CD4-positive, CD25-positive, alpha-beta regulatory T cell (primary cell): ENCODE results near the gene RPS15. TPM values are rescaled to one million over a fixed set of nuclear protein-coding genes. Genes with fewer than 3 reads are reported as not detected.

ENCODE experiments used
- ATAC-seq, 2 donors: fragments of 150-1000 bp; cut with Tn5 transposase; one replicate each; pipeline ENCODE4 v1.10.0; 2021; ENCODE audit warnings: low read depth in 2 of 2, moderate number of reproducible peaks in 2 of 2, moderate library complexity in 1 of 2
- DNase-seq, 3 donors: peaks; one replicate each; pipeline versions ENCODE4 v3.0.0 to v3.0.0-alpha.2; 2012 to 2022; ENCODE audit warnings: mixed read lengths in 1 of 3
- H3K27ac ChIP-seq: one replicate; pipeline ENCODE4 v1.7.0; 2013; ENCODE audit warnings: mild to moderate bottlenecking, low read length; ENCODE audit not compliant: insufficient read depth, poor library complexity, severe bottlenecking
- H3K27me3 ChIP-seq: one replicate; pipeline ENCODE4 v1.7.0; 2013; ENCODE audit warnings: low read length; ENCODE audit not compliant: control insufficient read depth, insufficient read depth
- H3K36me3 ChIP-seq: one replicate; pipeline ENCODE4 v1.7.0; 2013; ENCODE audit warnings: mild to moderate bottlenecking, low read length, moderate library complexity; ENCODE audit not compliant: control insufficient read depth, insufficient read depth
- H3K4me1 ChIP-seq: 2 replicates; pipeline ENCODE4 v1.7.0; 2013; ENCODE audit warnings: mild to moderate bottlenecking, low read length; ENCODE audit not compliant: insufficient read depth, control insufficient read depth, poor library complexity, severe bottlenecking
- H3K4me3 ChIP-seq: one replicate; pipeline ENCODE4 v1.7.0; 2013; ENCODE audit warnings: low read depth, mild to moderate bottlenecking, low read length, moderate library complexity
- H3K9me3 ChIP-seq, 2 experiments: 1 replicate in 1 of 2; 2 replicates in 1 of 2; pipeline ENCODE4 v1.7.0; 2013; ENCODE audit warnings: low read length in 2 of 2, mild to moderate bottlenecking in 1 of 2, moderate library complexity in 1 of 2; ENCODE audit not compliant: control insufficient read depth in 2 of 2
- H3K27ac Mint-ChIP-seq, 3 donors: one replicate each; pipeline ENCODE4 v1.8.0; 2020 to 2022; ENCODE audit warnings: mild to moderate bottlenecking in 3 of 3, mixed read lengths in 3 of 3, moderate library complexity in 2 of 3
- H3K27me3 Mint-ChIP-seq: one replicate; pipeline ENCODE4 v1.8.0; 2022; ENCODE audit warnings: mild to moderate bottlenecking, mixed read lengths
- H3K36me3 Mint-ChIP-seq: one replicate; pipeline ENCODE4 v1.8.0; 2020; ENCODE audit warnings: mixed read lengths
- H3K4me1 Mint-ChIP-seq, 4 donors: one replicate each; pipeline ENCODE4 v1.8.0; 2020 to 2022; ENCODE audit warnings: mixed read lengths in 4 of 4, mild to moderate bottlenecking in 1 of 4
- H3K4me3 Mint-ChIP-seq, 4 donors: one replicate each; pipeline ENCODE4 v1.8.0; 2020 to 2022; ENCODE audit warnings: mild to moderate bottlenecking in 4 of 4, mixed read lengths in 4 of 4, moderate library complexity in 3 of 4
- H3K9me3 Mint-ChIP-seq, 7 donors: one replicate each; pipeline ENCODE4 v1.8.0; 2020 to 2022; ENCODE audit warnings: mixed read lengths in 7 of 7, mild to moderate bottlenecking in 3 of 7, moderate library complexity in 2 of 7
- polyA plus RNA-seq, 4 donors: library from polyadenylated mRNA; unstranded; fragments of 300-500 nt; fragmentation: Illumina TruSeq; gene quantifications; one replicate each; pipeline ENCODE4 v1.2.3, GENCODE V29; 2021
- total RNA-seq: library from RNA; stranded (reverse); gene quantifications from one replicate; pipeline ENCODE4 v1.2.3, GENCODE V29; 2022

Gene RPS15
- total and polyA plus RNA-seq, 5 donors from 2014 or later, result 1,352 to 3,453 (median 2,915) TPM

GRCh38 chr19:1399745-1400144, 38.5 kb upstream of the RPS15 start:
- ATAC-seq, result no peak
- H3K27ac ChIP-seq, result no peak overlapping the region
- H3K4me1 Mint-ChIP-seq, result peaks cover 0 to 18% (median under 1%) of the 10 kb centered on the region in 4 donors
- H3K27ac Mint-ChIP-seq, result no peak overlapping the region
- H3K27me3 ChIP-seq, result no peaks in the 10 kb centered on the region
- no peak overlapping the region for H3K4me3 Mint-ChIP-seq
- peaks cover 7% of the 10 kb centered on the region for H3K27me3 Mint-ChIP-seq
- no peaks in the 10 kb centered on the region for H3K36me3 Mint-ChIP-seq
- H3K9me3 Mint-ChIP-seq, result peaks cover 0 to 1% (median 0%) of the 10 kb centered on the region in 7 donors
- no peaks in the 10 kb centered on the region for H3K9me3 ChIP-seq
- DNase-seq, result no peak
- no peaks in the 10 kb centered on the region for H3K36me3 ChIP-seq
- peaks cover 22% of the 10 kb centered on the region for H3K4me1 ChIP-seq
- H3K4me3 ChIP-seq, result no peak overlapping the region

- DNase-seq (no peak), ATAC-seq (no peak)
- Histone ChIP-seq H3K27me3 (no peaks in the 10 kb centered on the region), H3K27ac (no peak overlapping the region), H3K4me3 (no peak overlapping the region), H3K9me3 (no peaks in the 10 kb centered on the region), H3K36me3 (no peaks in the 10 kb centered on the region), H3K4me1 (peaks cover 22% of the 10 kb centered on the region)
- Mint-ChIP-seq H3K9me3 (peaks cover 0 to 1% (median 0%) of the 10 kb centered on the region in 7 donors), H3K27me3 (peaks cover 7% of the 10 kb centered on the region), H3K4me3 (peak overlapping the region; percentile 25 to 83 (median 70)), H3K4me1 (peaks cover 0 to 18% (median under 1%) of the 10 kb centered on the region in 4 donors), H3K27ac (no peak overlapping the region), H3K36me3 (no peaks in the 10 kb centered on the region)
Measured at GRCh38 chr19:1400281-1401137, 37.7 kb upstream of the RPS15 start.

- peak; percentile 70 to 75 for ATAC-seq
- Histone ChIP-seq H3K36me3 (no peaks in the 10 kb centered on the region), H3K9me3 (no peaks in the 10 kb centered on the region), H3K4me1 (peaks cover 23% of the 10 kb centered on the region), H3K27ac (no peak within 1 kb of the TSS), H3K27me3 (no peaks in the 10 kb centered on the region), H3K4me3 (no peak within 1 kb of the TSS)
- peak; percentile 44 to 57 (median 50) for DNase-seq
- peak within 1 kb of the TSS; percentile 74 to 85 (median 80) for H3K4me3 Mint-ChIP-seq
- H3K4me1 Mint-ChIP-seq, result peaks cover 0 to 16% (median 2%) of the 10 kb centered on the region in 4 donors
- H3K27ac Mint-ChIP-seq, result no peak within 1 kb of the TSS
- peaks cover 7% of the 10 kb centered on the region for H3K27me3 Mint-ChIP-seq
- H3K36me3 Mint-ChIP-seq, result no peaks in the 10 kb centered on the region
- H3K9me3 Mint-ChIP-seq, result peaks cover 0 to 1% (median 0%) of the 10 kb centered on the region in 7 donors
Measured at GRCh38 chr19:1401138-1401888, 36.9 kb upstream of the RPS15 start, which contains the start of gene GAMT. GAMT (minus strand) TSS chr19:1401542; CDS start chr19:1401476, 66 bp downstream.

- Mint-ChIP-seq H3K4me1 (peaks cover 0 to 20% (median 5%) of the 10 kb centered on the region in 4 donors), H3K27ac (no peak overlapping the region), H3K27me3 (peaks cover 7% of the 10 kb centered on the region), H3K4me3 (peak overlapping the region; percentile 48 to 85 (median 78)), H3K36me3 (no peaks in the 10 kb centered on the region), H3K9me3 (peaks cover 0 to 1% (median 0%) of the 10 kb centered on the region in 7 donors)
- Histone ChIP-seq H3K4me1 (peaks cover 26% of the 10 kb centered on the region), H3K4me3 (no peak overlapping the region), H3K9me3 (no peaks in the 10 kb centered on the region), H3K36me3 (no peaks in the 10 kb centered on the region), H3K27ac (no peak overlapping the region), H3K27me3 (no peaks in the 10 kb centered on the region)
- ATAC-seq (no peak), DNase-seq (no peak)
Measured at GRCh38 chr19:1401889-1402217, 36.3 kb upstream of the RPS15 start.

DNA sequence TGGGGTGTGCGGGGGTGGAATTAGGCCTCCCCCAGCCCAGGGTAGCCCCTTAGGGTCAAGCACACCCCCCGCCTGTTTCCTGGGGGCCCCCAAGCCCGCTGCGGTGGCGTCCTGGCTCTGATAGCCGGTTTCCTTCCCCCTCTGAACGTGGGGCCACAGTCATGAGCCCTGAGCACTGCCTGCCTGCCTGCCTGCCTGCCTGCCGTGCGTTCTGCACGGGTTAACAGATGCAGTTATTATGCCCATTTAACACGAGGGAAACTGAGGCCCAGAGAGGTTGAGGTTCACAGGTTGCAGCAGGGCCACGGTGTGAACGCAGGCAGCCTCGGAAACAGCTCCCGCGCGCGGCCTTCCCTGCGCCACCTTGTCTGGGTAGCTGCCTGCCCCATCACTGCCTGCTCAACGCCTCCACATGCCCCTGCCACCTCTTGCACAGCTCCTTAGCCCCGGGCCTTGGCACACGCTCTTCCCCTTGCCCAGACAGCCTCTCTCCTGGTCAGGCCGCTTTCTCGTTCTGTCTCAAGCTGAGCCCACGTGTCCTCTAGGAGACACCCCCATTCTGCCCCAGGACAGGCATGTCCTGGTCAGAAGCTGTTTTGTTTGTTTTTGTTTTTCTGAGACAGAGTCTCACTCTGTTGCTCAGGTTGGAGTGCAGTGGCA, 35.7 kb upstream of the RPS15 start:
- peaks cover 7% of the 10 kb centered on the region for H3K27me3 Mint-ChIP-seq
- H3K27ac Mint-ChIP-seq, result peak overlapping the region in 1 of 3 donors; percentile 94
- H3K4me3 Mint-ChIP-seq, result peak overlapping the region; percentile 78 to 84 (median 80)
- ATAC-seq (no peak), DNase-seq (no peak)
- no peaks in the 10 kb centered on the region for H3K9me3 ChIP-seq
- H3K4me1 Mint-ChIP-seq, result peaks cover 0 to 20% (median 5%) of the 10 kb centered on the region in 4 donors
- peaks cover 27% of the 10 kb centered on the region for H3K4me1 ChIP-seq
- H3K27me3 ChIP-seq, result no peaks in the 10 kb centered on the region
- no peaks in the 10 kb centered on the region for H3K36me3 ChIP-seq
- peaks cover 0 to 1% (median 0%) of the 10 kb centered on the region in 7 donors for H3K9me3 Mint-ChIP-seq
- no peak overlapping the region for H3K4me3 ChIP-seq
- H3K36me3 Mint-ChIP-seq, result no peaks in the 10 kb centered on the region
- no peak overlapping the region for H3K27ac ChIP-seq

DNA sequence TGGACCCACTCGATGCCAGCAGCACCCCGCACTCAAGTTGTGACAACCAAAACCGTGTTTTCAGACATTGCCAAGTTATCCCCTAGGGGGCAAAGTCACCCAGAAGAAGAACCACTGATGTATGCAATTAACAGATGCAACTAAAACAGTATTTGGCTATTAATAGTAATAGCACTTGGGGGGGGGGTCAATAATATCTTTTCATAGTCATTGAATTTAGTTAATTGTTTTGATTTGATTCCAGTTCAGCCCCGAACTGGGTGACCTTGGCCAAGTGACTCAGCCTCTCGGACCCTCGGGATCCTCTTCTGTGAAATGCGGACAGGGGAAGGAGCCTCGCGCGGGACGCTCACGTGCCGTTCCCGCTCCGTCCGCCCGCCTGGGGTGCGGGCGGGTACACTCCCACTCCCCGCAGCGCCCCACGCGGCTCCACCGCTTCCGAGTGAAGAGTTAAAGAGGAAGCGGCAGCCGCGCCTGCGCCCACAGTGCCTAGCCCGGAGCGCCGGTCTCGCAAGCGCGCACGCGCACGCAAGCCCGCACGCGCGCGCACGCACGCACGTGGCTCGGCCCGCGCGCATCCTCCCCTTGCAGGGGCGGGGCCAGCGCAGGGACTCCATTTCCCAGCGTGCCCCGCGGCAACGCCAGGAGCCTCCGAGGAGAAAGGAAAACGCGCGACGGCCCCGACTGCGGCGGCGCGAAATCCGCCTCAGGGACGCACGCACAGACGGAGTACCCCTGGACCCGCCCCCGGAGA, 31.2 kb upstream of the RPS15 start:
- peak; percentile 98 to 100 (median 99) for DNase-seq
- Mint-ChIP-seq H3K27me3 (peaks cover 7% of the 10 kb centered on the region), H3K9me3 (peaks cover 0 to 1% (median 0%) of the 10 kb centered on the region in 7 donors), H3K36me3 (peaks cover 8% of the 10 kb centered on the region), H3K4me3 (peak overlapping the region; percentile 85 to 87 (median 85)), H3K27ac (peak overlapping the region; percentile 60 to 86 (median 83)), H3K4me1 (peaks cover 0 to 43% (median 26%) of the 10 kb centered on the region in 4 donors)
- no peaks in the 10 kb centered on the region for H3K36me3 ChIP-seq
- H3K4me3 ChIP-seq, result peak overlapping the region; percentile 68
- ATAC-seq, result peak; percentile 85 to 87
- peaks cover 43% of the 10 kb centered on the region for H3K4me1 ChIP-seq
- H3K27ac ChIP-seq, result peak overlapping the region; percentile 89
- H3K9me3 ChIP-seq, result no peaks in the 10 kb centered on the region
- no peaks in the 10 kb centered on the region for H3K27me3 ChIP-seq
